RPMI8226 (cell line): ENCODE data around the gene NRXN3.

Experiments used
- DNase-seq: peaks from one replicate; pipeline ENCODE4 v3.0.0-alpha.2; 2015

Gene NRXN3

DNA sequence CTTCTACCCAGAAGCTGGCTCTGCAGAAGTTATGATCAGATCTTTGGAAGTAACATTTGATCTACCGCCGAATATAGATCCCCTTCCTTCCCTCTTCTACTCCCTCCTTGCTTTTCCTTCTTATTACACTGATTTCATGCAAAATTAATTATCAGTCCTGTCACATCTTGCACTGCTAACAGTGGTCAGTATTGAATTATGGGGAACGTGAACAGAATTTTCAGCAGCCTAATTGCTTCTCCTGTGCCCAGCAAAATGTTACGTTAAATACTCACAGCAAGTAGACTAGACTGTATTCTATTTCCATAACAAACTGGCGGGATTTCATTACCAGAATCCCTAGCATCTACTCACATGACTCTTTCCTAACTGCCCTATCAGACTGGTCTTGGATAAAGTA is 1444.3 kb downstream of the NRXN3 start:
- DNase-seq, result no peak

DNA sequence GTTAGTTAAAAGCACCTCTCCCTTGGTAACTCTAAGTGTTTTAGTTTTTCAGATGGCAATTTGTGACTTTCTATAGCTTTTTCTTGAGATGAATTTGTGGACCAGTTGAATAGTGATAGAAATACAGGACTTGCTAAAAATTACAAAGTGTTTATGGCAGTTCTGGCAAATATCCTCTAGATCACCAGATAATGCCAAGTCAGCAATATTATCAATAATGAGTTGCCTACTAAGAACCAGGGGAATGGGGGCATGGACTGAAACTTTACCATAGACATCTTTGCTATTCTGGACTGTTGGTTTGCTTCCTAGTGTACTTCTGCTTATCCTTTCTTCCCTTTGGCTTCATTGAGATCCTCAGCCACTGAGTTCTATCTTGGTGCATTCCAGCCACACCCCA is 1456.9 kb downstream of the NRXN3 start:
- DNase-seq, result no peak

DNA sequence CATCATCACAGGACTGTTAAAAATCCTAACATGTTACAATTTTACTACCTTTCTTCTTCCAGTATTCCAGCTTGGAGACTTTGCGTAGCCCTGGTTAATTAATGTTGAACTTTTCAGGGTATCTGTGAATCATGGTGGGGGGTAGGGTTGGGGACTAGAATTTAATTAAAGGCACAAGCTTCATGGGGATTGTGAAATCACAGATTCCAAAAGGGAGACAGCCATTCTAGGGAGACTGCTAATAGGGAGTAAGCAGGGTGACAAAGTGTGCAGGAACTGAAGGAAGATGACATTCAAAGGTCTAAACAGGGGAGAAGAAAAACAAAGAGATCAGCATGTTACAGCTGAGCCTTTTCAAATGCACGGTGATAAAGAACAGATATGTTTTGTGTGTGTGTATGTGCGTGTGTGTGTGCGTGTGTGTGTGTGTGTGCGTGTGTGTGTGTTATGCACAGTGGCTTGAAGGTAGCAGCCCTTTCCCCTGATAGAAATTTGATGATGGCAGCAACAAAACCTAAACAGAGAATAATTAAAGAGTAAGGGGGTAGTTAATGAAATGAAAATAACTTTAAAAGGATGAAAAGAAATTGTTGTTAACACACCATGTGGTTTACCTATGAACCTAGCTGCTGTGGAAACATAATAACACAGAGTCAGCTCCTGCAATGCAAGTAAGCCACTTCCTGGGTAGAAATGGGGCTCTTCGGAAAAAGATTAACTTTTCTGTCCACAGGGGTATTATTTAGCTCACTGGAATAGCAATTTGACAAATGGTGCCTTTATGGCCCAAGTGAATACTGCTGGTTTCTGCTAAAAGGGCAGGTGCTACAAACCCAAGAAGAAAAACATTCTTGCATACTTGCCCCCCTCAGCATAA is 1459.5 kb downstream of the NRXN3 start:
- DNase-seq, result no peak

DNA sequence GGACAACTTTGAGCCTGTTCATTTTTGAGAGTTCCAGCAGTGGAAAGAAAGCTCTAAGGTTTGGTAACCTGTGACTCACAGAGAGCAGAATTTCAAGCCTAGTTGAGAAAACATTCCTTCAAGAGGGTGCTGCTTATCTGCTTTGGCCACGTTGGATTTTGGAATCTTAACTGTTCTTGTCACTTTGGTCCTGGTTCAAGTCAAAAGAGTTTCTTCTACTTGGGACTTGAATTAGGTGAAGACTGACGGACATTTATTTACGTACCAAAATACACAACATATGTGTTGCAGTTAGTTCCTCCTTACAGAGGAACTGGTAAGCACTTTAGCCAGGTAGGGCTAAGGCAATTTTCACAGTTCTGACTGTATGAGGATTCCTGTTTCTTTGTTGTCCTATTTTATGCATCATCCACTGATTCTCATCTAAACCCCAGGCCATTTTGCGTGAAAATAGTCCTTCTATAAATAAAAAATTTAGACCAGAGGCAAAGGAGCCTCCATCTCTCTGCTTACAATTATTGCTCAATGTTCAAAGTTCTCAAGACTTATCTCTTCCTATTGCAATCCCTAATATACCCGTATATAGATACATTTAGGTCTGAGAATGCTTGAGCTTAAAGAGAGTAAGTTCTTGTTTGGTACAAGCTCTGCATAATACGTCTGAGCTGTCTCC is 1460.3 kb downstream of the NRXN3 start:
- DNase-seq, result no peak

DNA sequence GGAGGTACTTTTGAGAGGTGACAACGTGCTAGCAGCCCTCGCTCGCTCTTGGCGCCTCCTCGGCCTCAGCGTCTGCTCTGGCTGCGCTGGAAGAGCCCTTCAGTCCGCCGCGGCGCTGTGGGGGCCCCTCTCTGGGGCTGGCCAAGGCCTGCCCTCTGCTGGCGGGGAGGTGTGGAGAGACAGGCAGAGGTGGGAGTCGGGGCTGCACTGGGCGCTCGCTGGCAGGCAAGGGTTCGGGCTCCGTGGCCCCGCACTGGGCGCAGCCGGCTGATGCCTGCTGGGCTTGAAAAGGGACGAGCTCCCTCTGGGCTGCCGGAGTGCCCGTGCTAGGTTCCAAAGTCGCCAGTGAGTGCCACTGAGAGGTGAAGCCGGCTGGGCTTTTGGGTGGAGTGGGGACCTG is 1461.1 kb downstream of the NRXN3 start:
- peak; percentile 15 for DNase-seq

DNA sequence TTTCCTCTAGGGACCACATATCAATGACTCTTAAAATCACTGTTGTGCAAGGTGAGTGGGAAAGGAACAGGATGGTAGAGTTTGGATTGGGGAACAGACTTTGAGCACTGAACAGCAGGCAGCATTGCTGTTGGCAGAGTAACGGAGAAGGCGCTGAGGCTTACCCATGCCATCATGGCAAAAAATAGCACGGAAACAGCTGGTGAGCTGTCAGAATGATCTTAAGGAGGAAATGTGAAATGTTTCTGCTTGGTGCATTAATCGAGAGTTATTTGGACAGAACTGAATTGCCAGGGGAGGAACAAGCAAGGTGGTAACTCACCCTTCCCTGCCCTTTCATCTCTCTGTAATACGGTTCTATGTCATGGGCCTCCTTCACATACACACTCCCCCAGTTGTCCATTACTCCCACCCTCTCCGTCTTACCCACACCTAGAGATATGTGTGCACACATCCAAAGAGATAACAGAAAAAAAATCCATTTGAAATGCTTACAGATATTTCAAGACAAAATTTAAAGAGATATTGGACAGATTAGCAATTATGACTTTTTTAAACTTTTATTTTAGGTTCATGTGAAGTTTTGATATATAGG is 1468.6 kb downstream of the NRXN3 start:
- no peak for DNase-seq

DNA sequence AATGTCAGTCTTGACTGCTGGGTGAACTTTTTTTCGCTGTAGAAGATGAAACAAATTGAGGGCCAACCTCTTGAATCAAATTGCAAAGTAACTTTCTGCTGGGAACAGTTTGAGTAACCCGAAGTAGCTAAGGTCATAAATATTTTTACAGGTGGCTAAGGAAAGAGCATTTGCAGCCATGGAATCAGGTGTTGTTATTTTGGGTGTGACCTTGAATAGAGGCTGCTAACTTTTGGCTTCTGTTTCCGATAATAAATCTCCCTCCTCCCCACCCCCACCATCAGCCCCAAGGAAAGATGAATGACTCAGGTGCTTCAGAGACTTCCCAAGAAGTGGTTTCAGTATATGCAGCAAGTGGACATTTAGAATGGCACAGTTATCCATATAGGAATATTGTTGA is 1469.4 kb downstream of the NRXN3 start:
- no peak for DNase-seq

DNA sequence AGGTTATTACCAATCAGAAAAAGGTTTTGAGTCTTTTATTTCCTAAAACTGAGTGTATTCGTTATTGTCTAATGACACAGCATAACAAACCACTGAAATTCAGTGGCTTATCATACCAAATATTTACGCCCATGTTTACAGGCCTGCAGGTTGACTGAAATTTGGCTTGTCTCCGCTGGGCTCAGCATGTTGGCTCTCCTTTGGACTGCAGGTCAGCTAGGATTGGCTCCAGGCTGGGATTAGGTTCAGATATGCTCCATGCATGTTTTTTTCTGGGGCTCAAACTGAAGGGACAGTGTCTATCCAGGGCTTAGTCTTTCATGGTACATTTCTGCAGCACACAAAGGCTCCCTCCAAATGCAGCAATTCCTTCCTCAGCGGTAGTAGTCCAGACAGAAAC is 1471.2 kb downstream of the NRXN3 start:
- DNase-seq, result no peak

DNA sequence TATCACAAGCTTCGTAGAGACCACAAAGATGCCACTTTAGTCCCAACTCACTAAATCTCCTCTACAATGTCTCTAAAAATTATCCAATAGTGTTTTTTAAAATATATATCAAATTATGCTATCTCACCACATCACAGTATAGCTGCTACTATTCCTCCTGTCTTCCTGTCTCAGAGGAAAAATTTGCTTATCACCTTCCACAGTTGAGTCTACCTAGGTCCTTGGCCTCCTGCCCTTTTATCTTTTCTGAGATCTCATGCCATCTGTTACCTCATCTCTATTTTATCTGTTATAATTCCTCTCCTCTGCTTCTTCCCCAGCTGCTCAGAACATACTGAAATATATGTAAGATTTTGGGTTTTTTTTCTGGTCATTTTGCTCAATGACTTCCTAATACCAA is 1473.0 kb downstream of the NRXN3 start:
- no peak for DNase-seq

DNA sequence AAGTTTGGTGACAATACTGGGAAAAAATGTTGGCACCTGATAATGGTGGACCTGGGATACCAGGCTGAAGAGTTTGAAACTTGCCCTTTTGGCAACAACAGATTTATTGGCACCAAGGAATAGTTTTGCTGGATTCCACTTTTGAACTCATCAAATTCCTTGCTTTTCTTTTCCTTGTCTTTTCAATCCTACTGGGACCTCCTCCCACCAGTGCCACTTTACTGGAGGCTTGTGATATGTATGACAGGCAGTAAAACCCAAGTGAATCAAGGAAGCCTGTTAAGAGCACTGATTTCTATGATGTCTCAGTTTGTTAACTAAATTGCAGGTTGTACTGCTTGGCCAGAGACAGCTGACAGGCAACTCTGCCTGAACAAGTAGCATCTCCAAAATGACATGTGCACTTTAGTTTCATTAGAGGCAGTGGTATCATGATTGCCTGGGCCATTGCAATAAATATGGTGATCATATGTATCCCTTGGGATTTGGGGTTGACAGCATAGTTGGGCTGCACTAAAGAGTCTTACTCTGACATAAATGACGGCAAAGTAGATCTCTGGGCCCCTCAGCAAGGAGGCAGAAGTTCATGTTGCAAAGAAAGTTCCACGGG is 1475.7 kb downstream of the NRXN3 start:
- DNase-seq, result no peak

DNA sequence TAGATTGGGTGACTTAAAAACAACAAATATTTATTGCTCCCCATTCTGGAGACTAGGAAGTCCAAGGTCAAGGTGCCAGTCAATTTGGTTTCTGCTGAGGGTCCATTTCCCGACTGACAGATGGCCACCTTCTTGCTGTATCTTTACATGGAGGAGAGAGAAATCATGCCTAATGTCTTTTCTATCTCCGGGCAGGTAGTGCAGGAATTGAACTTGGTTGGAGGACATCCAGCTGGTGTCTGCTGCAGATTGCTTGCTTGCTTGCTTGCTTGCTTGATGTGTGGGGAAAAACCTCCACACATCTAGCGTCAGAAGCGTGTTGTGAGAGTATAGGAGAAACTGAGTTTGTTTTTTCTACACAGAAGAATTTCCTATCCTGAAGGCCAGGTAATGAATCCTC is 1479.7 kb downstream of the NRXN3 start:
- DNase-seq, result no peak

DNA sequence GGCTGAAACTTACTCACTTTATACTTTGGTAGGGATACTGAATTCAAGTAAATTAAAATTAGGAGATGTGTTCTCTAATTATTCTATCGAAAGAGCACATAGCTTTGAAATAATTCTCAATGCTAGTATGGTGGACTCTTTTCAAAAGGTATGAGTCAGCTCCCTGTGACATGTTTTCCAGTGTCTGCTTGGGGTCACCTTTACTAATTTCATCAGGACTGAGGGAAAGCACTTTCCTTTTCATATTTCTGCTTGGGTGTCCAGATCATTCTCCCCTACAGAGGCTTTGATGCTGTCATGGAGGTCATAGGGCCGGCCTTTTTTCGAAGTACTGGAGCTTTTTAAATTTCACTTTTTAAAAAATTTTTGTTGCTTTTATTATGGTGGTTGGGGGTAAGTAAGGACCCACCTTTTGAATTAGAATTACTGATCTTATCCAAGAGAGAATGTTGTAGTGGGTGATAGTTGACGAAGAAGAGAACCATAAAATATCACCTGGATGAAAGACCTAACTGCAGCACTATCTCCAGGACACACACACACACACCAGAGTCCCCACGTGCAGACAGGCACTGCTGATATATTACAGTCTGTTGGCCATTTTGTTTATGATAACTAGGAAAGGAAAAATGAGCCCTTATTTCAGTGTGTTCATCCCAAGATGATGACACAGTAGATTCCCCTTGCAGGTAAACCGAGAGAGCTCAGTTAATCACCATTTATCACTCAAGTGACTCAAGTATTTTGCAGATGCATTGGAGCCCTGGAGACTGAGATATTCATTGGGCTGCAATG is 1482.5 kb downstream of the NRXN3 start:
- no peak for DNase-seq

DNA sequence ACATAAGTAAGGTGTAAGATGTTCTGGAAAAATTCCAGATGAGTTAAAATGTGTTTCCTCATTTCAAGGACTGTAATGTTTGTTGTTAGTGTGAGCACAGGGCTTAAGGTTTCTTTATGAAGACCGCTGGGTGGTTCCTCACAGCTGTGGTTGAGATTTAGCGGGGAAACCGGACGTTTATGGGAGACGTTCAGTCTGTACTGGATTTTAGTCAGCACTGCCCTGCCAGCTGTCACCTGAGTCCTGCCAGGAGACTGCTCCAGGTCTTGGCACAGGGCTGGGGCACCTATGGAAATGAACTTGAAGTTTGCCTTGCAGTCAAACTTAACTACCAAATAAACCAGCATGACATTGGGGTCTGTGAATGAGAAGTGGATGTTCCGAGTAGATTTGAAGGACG is 1485.9 kb downstream of the NRXN3 start:
- DNase-seq, result no peak

DNA sequence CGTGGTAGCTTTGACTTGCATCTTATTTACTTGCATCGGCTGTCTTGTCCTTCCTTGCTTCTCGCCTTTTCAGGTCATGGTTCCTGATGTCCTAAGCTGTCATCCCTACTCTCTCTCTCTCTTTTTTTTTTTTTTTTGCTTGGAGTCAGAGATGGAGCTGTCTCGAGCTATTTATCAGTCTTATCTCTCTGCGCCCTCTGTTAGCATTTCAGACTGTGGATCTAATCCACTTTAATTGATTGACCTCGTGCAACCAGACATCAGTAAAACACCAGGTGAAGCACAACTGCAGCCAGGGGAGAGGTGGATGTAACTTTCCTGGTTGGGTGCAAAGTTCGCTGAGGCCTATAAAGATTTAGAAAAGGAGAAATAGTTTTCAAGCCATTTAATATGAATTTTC is 1486.3 kb downstream of the NRXN3 start:
- DNase-seq, result no peak

DNA sequence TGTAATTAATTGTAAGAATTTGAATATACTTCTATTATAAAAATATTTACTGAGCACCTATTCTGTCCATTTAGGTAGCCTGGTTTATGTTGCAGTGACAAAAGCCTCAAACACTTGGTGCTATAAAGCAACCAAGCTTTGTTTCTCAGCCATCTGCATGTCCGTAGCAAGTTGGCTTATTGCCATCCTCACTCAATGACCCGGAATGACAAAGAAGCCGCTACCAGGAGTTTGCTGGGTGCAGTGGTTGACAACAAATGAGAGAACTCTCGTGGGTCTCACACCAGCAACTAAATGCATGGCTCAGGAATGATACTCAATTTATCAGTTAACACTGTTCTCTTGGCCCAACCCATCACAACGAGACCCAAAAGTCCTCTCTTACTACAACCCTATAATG is 1488.0 kb downstream of the NRXN3 start:
- DNase-seq, result no peak

DNA sequence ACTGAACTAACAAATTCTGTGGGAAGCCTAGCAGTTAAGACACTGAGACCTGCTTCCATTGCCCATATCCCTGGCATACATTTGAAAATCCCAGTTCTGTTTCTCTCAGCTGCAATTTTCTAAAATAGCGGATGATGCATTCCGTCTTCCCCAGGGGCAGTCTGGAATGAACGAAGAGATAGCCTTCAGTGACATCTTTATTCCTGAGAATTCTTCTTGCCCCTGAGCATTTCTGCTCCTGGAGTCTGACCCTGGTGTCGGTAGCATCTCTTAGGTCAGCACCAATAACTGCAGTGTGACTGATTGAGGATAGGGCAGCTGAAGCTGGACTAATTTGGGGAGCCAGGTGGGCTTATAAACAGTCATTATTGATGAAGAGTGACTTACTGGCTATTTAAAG is 1488.6 kb downstream of the NRXN3 start:
- DNase-seq, result no peak

DNA sequence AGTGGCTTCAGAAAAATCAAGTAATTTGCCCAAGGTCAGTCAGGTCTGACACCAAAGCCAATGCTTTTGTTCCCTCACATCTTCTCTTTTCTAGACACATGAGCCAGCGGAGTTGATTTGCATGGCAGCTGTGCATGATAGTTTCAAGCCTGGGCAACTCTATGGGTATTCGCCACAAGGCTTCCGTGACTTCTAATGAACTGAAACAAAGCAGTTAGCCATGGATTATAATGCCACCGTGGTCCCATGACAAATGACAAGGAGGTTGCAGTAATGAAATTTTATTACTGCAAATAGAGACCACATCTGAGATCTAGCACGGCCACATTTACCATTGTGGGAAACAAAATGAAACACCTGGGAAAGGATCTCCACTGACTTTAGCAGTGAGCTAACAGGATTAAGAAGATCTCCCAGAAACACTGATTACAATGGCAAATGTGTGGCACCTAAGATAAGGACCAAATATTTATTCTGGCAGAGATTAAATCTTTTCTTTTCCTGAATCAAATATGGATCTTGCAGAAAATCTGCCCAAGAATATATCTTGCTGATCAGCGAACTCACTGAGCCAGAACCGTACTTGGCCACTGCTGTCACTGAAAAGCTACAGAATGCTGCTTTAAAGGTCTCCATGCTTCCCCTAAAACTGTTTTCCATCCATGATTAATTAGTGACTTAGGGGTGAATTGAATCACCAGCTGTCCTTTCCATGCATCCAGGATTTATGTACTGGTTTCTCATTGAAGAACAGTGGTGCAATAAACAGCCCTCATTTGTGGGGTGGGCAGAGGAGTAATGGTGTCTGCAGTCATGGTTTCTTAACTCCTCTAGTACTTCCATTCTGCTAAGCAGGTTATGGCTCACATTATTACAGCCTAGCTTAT is 1490.1 kb downstream of the NRXN3 start:
- no peak for DNase-seq

DNA sequence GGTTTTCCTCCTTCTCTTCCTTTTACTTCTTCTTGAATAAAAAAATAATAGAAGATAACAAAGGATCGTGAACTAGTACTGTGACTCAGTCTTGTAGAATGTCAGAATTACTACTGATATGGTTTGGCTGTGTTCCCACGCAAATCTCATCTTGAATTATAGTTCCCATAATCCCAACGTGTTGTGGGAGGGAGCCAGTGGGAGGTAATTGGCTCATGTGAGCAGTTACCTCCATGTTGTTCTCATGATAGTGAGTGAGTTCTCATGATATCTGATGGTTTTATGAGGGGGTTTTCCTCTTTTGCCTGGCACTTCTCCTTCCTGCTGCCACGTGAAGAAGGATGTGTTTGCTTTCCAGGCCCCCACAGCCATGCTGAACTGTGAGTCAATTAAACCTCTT is 1491.6 kb downstream of the NRXN3 start:
- DNase-seq, result no peak

DNA sequence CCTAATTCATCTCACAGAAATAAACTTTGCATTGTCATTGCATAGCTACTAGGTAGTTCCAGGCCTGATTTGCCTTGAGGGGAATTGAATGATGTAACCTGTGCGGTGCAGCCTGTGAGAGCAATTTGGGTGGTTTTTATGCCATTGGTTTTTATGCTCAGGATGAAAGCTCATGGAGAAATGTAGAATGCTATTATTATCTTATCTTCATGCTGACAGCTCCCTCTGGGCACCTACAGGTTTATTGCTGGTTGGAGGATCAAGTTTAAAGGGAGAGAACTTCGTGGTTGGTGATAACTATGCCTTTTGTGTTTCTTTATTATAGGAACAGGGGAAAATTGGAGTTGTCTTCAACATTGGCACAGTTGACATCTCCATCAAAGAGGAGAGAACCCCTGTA is 1493.3 kb downstream of the NRXN3 start:
- no peak for DNase-seq

DNA sequence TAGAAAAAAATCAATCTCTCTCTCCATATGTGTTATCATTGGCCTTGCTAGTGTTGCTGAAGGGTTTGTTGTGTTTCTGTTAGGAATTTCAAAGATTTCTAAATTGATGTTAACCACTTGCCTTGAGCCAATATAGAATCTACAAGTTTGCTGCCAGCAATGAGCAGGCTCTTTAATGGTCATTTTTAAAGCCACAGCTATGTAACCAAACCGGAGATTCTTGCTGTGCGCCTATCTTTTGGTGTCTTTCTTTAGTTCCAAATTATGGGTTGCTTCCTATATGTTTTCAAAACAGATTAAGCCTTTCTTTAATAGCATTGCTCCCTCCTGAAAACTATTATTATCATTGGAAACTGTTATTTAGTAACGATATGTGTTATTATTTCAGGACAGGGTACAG is 1495.4 kb downstream of the NRXN3 start:
- no peak for DNase-seq

DNA sequence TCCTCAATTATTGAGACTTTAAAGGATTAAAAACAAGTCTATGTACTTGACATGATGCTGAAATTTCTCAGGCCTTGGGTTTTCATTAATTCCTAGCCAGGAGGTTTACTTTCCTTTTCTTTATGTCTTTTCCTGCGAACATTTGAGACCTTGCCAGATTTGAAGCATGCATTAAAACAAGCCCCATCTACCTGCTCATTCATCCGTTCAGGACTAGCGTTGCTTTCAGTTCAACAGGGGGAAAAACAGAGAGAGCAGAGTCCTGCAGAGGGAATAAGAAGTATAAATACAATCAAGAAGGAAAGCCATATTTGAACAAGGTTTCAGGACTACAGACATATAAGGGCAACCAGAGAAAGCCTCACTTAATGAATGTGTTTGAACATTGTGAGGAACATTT is 1498.8 kb downstream of the NRXN3 start:
- DNase-seq, result no peak

DNA sequence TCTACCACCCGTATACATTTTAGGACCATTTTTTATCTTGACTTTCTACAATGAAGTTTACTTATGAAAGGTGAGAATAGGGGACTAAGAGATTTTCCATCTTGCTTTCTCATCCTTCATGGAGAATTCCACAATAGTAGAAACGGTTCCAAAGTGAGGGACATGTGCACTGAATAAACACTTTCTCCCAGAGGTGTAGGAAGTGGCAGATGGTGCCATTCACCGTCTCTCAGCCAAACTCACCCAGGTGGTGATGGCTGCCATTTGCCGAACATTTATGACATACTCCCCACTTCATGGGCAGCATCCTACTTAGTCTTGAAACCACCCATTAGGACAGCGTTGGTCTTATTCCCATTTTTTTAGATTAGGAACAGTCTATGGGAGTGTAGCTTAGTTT is 1500.6 kb downstream of the NRXN3 start:
- DNase-seq, result no peak
